Activated CD8-positive, alpha-beta memory T cell treated with anti-CD3 and anti-CD28 coated beads, Interleukin-2, amount 50 U/mL, for 1 hour (primary cell): Measurements from ENCODE around the gene SAMD11.
A peak's percentile ranks its signal among the peaks of the same experiment; 100 is the strongest.
"Not testable (repeated sequence)": the region's sequence is repeated elsewhere in the genome, so short reads cannot be mapped to it uniquely, and the experiment has no call there.

ENCODE experiments used
- DNase-seq: peaks from one replicate; pipeline ENCODE4 v3.0.0-alpha.2; 2020; ENCODE audit errors: extremely low read depth

The SAMD11 gene

GRCh38 chr1:944341-945325 lies 20.9 kb downstream of the SAMD11 start:
- DNase-seq = no peak

DNA sequence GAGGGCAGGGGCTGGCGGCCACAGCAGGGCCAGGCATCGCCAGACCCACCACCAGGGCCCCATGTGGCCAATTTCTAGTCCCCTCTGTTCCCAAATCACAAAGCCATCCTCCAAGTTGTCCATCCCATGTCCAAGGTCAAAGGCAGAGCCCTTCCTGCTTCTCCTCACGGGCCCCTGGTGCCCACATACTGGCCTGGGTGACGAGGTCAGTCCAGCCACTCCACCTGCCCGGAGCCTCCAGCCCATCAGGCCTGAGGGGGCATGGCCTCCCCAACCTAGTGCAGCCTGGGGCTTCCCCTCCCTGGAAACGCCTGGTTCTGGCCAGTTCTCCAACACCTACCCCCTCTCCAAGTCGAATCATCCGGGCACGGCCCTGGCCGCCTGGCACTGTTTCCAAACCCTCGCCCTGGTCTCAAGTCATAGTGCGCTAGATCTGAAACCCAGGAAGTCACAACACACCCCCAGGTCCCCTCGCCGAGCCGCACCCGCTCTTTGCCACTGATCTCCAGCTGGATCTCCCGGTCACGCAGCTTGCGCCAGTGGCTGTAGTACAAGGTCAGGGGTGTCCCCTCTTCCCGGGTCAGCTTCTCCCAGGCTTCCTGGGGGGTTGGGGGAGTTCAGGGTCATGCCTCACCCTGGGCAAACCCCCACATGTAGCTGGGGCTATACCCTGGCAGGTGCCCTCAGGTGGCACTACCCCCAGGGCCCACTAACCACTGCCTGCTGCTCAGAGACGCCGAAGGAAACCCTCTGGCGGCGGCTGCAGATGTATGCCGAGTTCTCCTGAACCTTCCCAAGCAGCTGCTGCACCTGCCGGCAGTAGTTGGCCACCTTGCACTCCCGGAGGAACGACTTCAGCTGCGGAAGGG lies 22.2 kb downstream of the SAMD11 start:
- no peak for DNase-seq

GRCh38 chr1:946811-947210 lies 23.1 kb downstream of the SAMD11 start:
- not testable (repeated sequence) for DNase-seq

DNA sequence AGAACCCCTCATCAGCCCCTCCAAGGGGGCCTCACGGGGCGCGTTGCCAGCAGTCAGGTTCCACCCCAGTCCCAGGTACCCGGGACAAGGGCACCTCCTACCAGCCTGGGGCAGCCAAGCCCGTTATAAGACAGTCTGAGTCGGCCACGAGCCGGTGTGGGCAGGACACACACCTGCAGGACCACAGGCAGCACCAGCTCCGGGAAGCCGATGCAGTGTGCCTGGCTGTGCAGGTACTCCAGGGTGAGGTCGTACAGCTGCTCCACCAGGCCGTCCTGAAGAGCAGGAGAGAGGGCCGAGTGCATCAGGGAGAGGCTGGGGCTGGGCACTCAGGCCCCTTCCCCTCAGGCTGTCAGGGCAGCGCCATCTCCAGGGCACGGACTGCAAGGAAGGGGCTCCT lies 24.2 kb downstream of the SAMD11 start:
- no peak for DNase-seq

DNA sequence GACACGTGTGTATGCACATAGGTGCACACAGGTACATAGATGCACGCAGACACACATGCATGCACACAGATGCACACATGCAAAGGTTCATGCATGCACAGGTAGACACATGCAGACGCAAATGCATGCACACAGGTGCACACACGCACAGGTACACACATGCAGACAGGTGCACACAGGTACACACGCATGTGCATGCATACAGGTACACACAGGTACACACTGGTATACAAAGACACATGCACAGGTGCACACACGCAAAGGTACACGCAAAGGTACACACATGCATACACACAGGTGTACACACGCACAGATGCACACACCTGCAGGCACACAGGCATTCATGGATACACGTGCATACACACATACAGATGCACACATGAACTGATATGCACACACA lies 26.5 kb downstream of the SAMD11 start:
- DNase-seq = no peak

GRCh38 chr1:950881-951280 lies 27.2 kb downstream of the SAMD11 start:
- DNase-seq = no peak

- DNase-seq = no peak
Measured at GRCh38 chr1:951364-951763, 27.6 kb downstream of the SAMD11 start.

DNA sequence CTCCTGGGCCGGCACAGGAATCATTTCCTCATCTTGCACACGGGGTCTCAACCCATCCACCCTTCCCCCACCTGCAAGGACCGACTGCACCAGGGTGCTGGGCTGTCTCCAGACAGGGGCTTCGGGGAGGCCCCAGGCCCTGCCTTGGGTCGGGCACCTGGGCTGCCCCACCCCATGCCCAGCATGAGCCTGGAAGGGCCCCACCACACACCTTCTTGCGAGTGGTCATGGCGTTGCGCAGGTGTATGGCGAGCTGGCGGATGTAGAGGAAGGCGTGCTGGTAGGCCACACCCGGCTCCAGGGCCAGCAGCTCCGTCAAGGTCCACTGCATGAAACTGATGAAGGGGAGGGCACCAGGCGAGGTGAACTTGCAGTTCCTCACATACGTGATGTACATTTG lies 28.5 kb downstream of the SAMD11 start:
- no peak for DNase-seq

GRCh38 chr1:952603-953002 lies 28.9 kb downstream of the SAMD11 start:
- no peak for DNase-seq

- no peak for DNase-seq
Measured at GRCh38 chr1:953524-954320, 30.0 kb downstream of the SAMD11 start.

GRCh38 chr1:954927-955326 lies 31.2 kb downstream of the SAMD11 start:
- DNase-seq = no peak

DNA sequence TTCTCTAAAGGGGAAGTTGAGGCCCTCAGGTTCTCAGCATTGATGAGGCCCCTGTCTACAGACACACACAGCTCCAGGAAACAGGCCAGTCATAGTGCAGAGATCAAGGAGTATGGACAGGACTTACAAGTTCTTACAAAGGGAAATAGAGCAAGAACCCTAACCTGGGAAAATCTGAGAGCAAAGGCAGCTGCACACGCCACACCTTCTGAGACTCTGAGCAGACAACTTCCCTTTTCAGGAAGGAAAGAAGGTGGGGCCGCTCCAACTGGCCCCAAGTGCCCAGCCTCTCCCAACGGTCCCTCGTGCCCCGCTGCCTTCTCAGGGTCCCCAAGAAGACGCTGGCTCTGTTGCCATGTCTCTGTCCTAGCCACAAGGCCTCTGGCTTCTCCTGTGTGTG lies 31.8 kb downstream of the SAMD11 start:
- DNase-seq = no peak

DNA sequence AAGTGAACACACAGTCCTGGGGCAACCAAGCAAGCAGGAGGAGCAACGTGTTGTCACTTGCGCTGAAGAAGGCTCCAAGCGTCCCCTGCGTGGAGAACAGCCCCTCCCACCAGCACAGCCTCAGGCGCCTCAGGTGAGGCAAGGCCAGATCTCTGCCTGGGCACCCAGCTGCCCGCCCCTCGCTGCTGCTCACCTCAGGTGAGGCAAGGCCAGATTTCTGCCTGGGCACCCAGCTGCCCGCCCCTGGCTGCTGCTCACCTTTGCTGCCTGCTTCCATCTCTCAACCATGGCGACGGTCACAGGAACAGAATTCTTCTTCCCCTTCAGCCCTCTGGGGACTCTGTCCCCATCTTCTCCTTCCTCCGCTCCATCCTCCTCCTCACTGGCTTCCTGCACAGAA lies 32.9 kb downstream of the SAMD11 start:
- no peak for DNase-seq

- DNase-seq = peak; percentile 71
Measured at GRCh38 chr1:958823-959730, 35.4 kb downstream of the SAMD11 start, which contains the start of gene NOC2L. Gene NOC2L, minus strand, starts transcription at chr1:959256. Its CDS starts 16 bp downstream, at chr1:959240.

DNA sequence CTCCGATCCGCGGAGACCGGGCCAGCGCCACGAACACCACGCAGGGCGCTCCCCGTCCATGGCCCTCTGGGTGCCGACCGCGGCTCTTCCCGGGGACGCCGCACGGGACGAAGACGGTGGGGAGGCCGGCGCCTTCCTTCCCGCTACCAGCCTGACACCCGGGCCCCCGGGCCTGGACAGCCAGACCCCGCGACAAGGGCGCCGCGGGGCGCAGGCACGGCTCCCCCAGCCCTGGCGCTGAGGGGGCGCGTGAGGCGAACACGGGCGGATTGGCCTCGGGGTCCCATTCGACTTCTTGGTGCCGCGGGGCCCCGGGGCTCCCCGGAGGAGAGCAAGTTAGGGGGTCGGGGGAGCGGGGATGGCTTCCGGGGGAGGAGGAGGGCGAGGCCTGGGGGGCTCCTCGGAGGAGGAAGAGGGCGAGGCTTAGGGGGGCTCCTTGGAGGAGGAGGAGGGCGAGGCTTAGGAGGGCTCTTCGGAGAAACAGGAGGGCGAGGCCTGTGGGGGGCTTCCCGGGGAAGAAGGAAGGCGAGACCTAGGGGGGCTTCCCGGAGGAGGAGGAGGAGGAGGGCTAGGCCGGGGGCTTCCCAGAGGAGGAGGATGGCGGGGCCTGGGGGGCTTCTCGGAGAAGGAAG lies 36.1 kb downstream of the SAMD11 start:
- no peak for DNase-seq

GRCh38 chr1:960363-961131 lies 36.8 kb downstream of the SAMD11 start, which contains the start of gene KLHL17:
Gene KLHL17, plus strand, starts transcription at chr1:960584. Its CDS starts 110 bp downstream, at chr1:960694.
- DNase-seq = peak; percentile 13

- DNase-seq = no peak
Measured at GRCh38 chr1:961132-961669, 37.5 kb downstream of the SAMD11 start.

DNA sequence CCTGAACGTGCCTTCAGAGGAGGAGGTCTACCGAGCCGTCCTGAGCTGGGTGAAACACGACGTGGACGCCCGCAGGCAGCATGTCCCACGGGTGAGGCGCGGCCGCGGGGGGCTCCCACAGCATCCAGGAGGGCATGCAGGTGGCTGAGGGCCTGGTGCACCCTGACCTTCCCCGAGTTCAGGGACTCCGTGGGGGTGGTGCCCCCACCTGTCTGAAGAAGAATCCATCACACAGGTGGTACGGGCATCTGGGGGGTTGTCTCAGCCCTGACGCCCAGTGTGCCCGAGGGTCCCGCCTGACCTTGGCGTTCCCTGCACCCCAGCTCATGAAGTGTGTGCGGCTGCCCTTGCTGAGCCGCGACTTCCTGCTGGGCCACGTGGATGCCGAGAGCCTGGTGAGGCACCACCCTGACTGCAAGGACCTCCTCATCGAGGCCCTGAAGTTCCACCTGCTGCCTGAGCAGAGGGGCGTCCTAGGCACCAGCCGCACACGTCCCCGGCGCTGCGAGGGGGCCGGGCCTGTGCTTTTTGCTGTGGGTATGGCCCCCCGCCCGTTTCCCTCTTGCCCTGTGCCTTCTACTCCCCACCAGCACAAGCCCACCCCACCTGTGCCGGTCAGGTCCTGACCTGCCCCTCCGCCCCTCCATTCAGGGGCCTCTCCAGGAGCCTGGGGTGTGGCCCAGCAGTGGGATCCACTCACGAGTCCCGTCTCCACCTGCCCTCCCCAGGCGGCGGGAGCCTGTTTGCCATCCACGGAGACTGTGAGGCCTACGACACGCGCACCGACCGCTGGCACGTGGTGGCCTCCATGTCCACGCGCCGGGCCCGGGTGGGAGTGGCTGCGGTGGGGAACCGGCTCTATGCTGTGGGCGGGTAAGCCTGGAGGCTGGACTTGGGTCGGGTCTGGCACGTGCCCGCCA lies 38.9 kb downstream of the SAMD11 start:
- no peak for DNase-seq
